Brain microvascular endothelial cell (primary cell): ENCODE data around the gene ADRB2.

ENCODE experiments used
- DNase-seq: peaks from one replicate; pipeline ENCODE4 v3.0.0-alpha.2; 2020
- H3K27ac ChIP-seq: fragments of 250-450 bp; sonication (Bioruptor Pico); 2 replicates; pipeline ENCODE4 v1.5.1; 2020; ENCODE audit warnings: mild to moderate bottlenecking, moderate library complexity
- H3K27me3 ChIP-seq: fragments of 250-450 bp; sonication (Bioruptor Pico); replicated peaks from 2 replicates; pipeline ENCODE4 v1.5.1; 2020; ENCODE audit warnings: mild to moderate bottlenecking
- H3K36me3 ChIP-seq: fragments of 250-450 bp; sonication (Bioruptor Pico); replicated peaks from 2 replicates; pipeline ENCODE4 v1.5.1; 2020; ENCODE audit warnings: mild to moderate bottlenecking
- H3K4me3 ChIP-seq: 2 replicates; pipeline ENCODE4 v1.5.1; 2011; ENCODE audit warnings: low read depth, mild to moderate bottlenecking, control low read depth, low read length, moderate library complexity
- CTCF ChIP-seq: IDR thresholded peaks from 2 replicates; pipeline ENCODE4 v1.5.1; 2011; ENCODE audit warnings: low read depth, mild to moderate bottlenecking, moderate library complexity, low read length, control low read depth, inconsistent platforms; ENCODE audit errors: missing control alignments
- in situ Hi-C: cut with HindIII; loops from 2 replicates; pipeline ENCODE4 v1.10.0; 2017; ENCODE audit warnings: low sequenced_read_pairs, low pct_ligation_motif_present

Gene ADRB2

DNA sequence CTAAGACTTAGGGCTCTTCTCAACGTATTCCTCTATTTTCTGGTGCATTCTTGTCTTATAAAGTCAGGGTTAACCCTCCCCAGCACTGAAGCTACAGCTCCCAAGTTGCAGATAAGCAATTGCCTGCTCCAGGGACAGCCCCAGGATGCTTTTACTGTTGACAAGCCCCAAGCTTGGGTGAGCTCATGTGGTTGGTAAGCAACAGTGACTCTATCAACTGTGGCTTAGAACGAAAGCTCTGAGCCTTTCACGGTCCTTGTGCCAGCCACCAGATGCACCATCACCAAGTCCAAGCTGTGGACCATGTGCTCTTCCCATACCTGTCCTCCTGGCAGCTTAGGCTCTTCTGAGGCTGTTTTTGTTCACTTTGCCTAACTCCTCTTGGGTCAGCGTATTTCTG lies 13.5 kb downstream of the ADRB2 start:
- in situ Hi-C loops = no loop called here
- TF ChIP-seq CTCF = no peak
- no peak for DNase-seq
- H3K27me3 ChIP-seq = no peaks in the 10 kb centered on the region
- H3K36me3 ChIP-seq = no peaks in the 10 kb centered on the region
- no peak overlapping the region for H3K4me3 ChIP-seq
- H3K27ac ChIP-seq = no peak overlapping the region

DNA sequence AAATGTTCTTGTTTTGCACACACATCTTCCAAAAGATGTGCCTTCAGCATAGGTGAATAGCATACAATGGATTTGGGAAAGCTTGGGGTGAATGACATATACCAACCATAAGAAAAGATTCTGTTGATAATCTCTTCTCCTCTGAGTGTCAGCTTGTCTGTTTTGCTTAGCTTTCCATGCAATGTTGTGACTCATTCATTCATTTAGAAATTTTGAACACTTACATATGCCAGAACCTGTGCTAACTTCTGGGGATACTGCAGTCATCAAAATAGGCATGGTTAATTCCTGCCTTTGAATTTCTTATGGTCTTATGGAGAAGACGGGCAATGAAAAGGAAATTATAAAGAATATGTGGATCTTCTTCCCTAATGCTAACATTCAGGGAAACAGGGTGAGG lies 14.1 kb downstream of the ADRB2 start:
- no peak for DNase-seq
- TF ChIP-seq CTCF = no peak
- no peaks in the 10 kb centered on the region for H3K36me3 ChIP-seq
- no peak overlapping the region for H3K4me3 ChIP-seq
- in situ Hi-C loops = no loop called here
- H3K27ac ChIP-seq = no peak overlapping the region
- H3K27me3 ChIP-seq = no peaks in the 10 kb centered on the region

DNA sequence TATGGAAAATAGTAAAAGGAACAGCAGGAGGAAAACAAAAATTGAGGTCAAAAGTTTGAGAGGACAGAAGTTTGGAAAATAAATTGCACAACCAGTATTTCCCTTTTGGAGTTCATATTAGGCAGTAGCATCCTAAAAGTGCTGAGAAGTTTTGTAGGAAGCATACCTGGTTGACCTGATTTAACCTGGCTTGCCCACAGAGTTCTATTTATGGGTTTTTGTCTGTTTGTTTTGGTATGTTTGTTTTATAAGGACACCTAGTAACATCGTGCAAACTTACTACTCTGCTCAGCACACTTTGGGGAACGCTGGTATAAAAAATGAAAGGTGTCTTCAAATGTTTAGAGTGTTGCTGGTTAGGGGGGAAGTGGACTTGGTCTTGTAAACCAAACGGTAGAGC lies 15.1 kb downstream of the ADRB2 start:
- no peak for TF ChIP-seq CTCF
- Histone ChIP-seq H3K27ac (no peak overlapping the region), H3K27me3 (no peaks in the 10 kb centered on the region), H3K4me3 (no peak overlapping the region), H3K36me3 (no peaks in the 10 kb centered on the region)
- in situ Hi-C loops = no loop called here
- DNase-seq = no peak

DNA sequence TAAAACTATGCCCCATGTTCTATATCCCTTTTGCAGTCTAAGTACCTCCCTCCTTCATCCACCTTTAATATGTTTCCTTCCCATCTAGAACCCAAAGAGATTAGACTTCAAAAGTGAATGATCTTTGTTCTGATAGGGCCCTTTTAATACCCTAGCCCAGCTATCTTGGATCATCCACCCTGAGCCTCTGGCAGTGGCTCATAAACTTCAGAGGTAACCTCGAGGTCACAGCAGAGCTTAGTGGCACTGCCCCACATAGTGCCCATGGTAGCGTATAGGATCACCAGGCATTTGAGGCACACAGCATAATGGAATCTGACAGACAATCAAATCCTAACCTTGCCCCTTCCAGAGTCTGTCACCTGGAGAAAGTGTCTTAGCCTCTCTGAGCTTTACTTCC lies 15.8 kb downstream of the ADRB2 start:
- in situ Hi-C loops = no loop called here
- Histone ChIP-seq H3K36me3 (no peaks in the 10 kb centered on the region), H3K27ac (no peak overlapping the region), H3K27me3 (no peaks in the 10 kb centered on the region), H3K4me3 (no peak overlapping the region)
- DNase-seq = no peak
- TF ChIP-seq CTCF = no peak

GRCh38 chr5:148843510-148844318 lies 17.3 kb downstream of the ADRB2 start:
- DNase-seq = no peak
- in situ Hi-C loops = no loop called here
- Histone ChIP-seq H3K27me3 (no peaks in the 10 kb centered on the region), H3K27ac (no peak overlapping the region), H3K36me3 (no peaks in the 10 kb centered on the region), H3K4me3 (no peak overlapping the region)
- TF ChIP-seq CTCF = no peak
